SK-N-SH (cell line): Measurements from ENCODE around the gene TSSK3. TPM values are rescaled to one million over a fixed set of nuclear protein-coding genes. Genes with fewer than 3 reads are reported as not detected.

Source experiments
- CTCF ChIA-PET: fragments of 300-600, 350-600 bp; formaldehyde crosslinking; extraction: SDS; loops from one replicate; lab custom pipeline; 2021; lab: Yijun Ruan, JAX
- POLR2A ChIA-PET: fragments of 350-600 bp; sonication (Branson Sonifier 250); formaldehyde crosslinking; extraction: SDS; loops from one replicate; lab custom pipeline; 2020; ENCODE audit warnings: antibody characterized with exemption, inconsistent platforms; lab: Yijun Ruan, JAX
- DNase-seq: peaks from one replicate; pipeline ENCODE4 v3.0.0; 2012
- H2AFZ ChIP-seq: fragments of 200-600 bp; sonication (generic); 2 replicates; pipeline ENCODE4 v1.8.1; 2016; ENCODE audit warnings: antibody characterized with exemption, mild to moderate bottlenecking, low read depth
- H3F3A ChIP-seq: fragments of 200-600 bp; sonication (generic); replicated peaks from 2 replicates; pipeline ENCODE3; 2016; ENCODE audit warnings: antibody characterized with exemption, mild to moderate bottlenecking; ENCODE audit not compliant: insufficient read depth
- H3K27ac ChIP-seq, 2 experiments: fragments of 200-500 bp in 1 of 2; fragments of 200-600 bp in 1 of 2; sonication (Bioruptor generic) in 1 of 2; sonication (generic), shearing (Covaris generic) in 1 of 2; 2 replicates each; pipeline versions ENCODE4 v1.5.1 to v1.6.1; 2014 to 2016; ENCODE audit warnings: low read depth in 2 of 2, inconsistent platforms in 1 of 2, low read length in 1 of 2, mild to moderate bottlenecking in 1 of 2, mixed read lengths in 1 of 2
- H3K27me3 ChIP-seq: fragments of 200-600 bp; sonication (generic), shearing (Covaris generic); 2 replicates; pipeline ENCODE4 v1.6.1; 2016; ENCODE audit warnings: mixed run types; ENCODE audit not compliant: insufficient read depth
- H3K36me3 ChIP-seq, 2 experiments: fragments of 200-500 bp in 1 of 2; fragments of 200-600 bp in 1 of 2; sonication (Bioruptor generic) in 1 of 2; sonication (generic) in 1 of 2; replicated peaks in 1 of 2; 2 replicates each; pipeline versions ENCODE3 to v1.5.1; 2014 to 2016; ENCODE audit warnings: low read length in 1 of 2, mild to moderate bottlenecking in 1 of 2; ENCODE audit not compliant: insufficient read depth in 2 of 2, control insufficient read depth in 1 of 2
- H3K4me1 ChIP-seq, 2 experiments: fragments of 200-500 bp in 1 of 2; fragments of 200-600 bp in 1 of 2; sonication (Bioruptor generic) in 1 of 2; sonication (generic), shearing (Covaris generic) in 1 of 2; 2 replicates each; pipeline versions ENCODE4 v1.5.1 to v1.6.1; 2014 to 2016; ENCODE audit warnings: low read depth in 1 of 2, low read length in 1 of 2, mixed run types in 1 of 2; ENCODE audit not compliant: insufficient read depth in 2 of 2, control insufficient read depth in 1 of 2
- H3K4me2 ChIP-seq: fragments of 200-600 bp; sonication (generic), shearing (Covaris generic); 2 replicates; pipeline ENCODE4 v1.6.1; 2017; ENCODE audit warnings: mixed run types
- H3K4me3 ChIP-seq, 2 experiments: fragments of 200-500 bp in 1 of 2; fragments of 200-600 bp in 1 of 2; sonication (Bioruptor generic) in 1 of 2; sonication (generic), shearing (Covaris generic) in 1 of 2; 2 replicates each; pipeline versions ENCODE4 v1.5.1 to v1.8.1; 2014 to 2016; ENCODE audit warnings: low read depth in 2 of 2, inconsistent platforms in 1 of 2, low read length in 1 of 2, mild to moderate bottlenecking in 1 of 2, mixed read lengths in 1 of 2, moderate library complexity in 1 of 2
- H3K79me2 ChIP-seq: fragments of 200-600 bp; sonication (generic); 2 replicates; pipeline ENCODE4 v1.8.1; 2017; ENCODE audit warnings: mild to moderate bottlenecking; ENCODE audit not compliant: insufficient read depth
- H3K9ac ChIP-seq: fragments of 200-600 bp; sonication (generic); 2 replicates; pipeline ENCODE4 v1.6.1; 2017; ENCODE audit warnings: mixed run types
- H3K9me2 ChIP-seq: fragments of 200-600 bp; sonication (generic); 2 replicates; pipeline ENCODE4 v1.6.1; 2017; ENCODE audit warnings: mixed run types
- H3K9me3 ChIP-seq: fragments of 200-600 bp; sonication (generic); 2 replicates; pipeline ENCODE4 v1.6.1; 2017; ENCODE audit warnings: mixed run types, mild to moderate bottlenecking, moderate library complexity
- H4K20me1 ChIP-seq: fragments of 200-600 bp; sonication (generic); 2 replicates; pipeline ENCODE4 v1.6.1; 2017; ENCODE audit warnings: mild to moderate bottlenecking, mixed run types; ENCODE audit not compliant: insufficient read depth
- CHD2 ChIP-seq: fragments of 150-350 bp; IDR thresholded peaks from 2 replicates; pipeline ENCODE4 v1.6.1; 2018; ENCODE audit warnings: low read length; ENCODE audit not compliant: partially characterized antibody
- CTCF ChIP-seq: fragments of 200-600 bp; sonication (generic); IDR thresholded peaks from 2 replicates; pipeline ENCODE4 v1.6.1; 2017; ENCODE audit warnings: antibody characterized with exemption, mild to moderate bottlenecking, moderate library complexity
- ELF1 ChIP-seq: IDR thresholded peaks from 2 replicates; pipeline ENCODE4 v1.4.0; 2012
- FOXJ3 ChIP-seq: sonication (generic); formaldehyde crosslinking; IDR thresholded peaks from 2 replicates; pipeline ENCODE4 v1.5.1; 2020; ENCODE audit warnings: mild to moderate bottlenecking, missing genetic modification reagents
- GABPA ChIP-seq: IDR thresholded peaks from 2 replicates; pipeline ENCODE4 v1.4.0; 2012; ENCODE audit warnings: low read depth, mild to moderate bottlenecking
- GATA2 ChIP-seq: sonication (generic); formaldehyde crosslinking; IDR thresholded peaks from 2 replicates; pipeline ENCODE4 v1.5.0; 2020; ENCODE audit warnings: mild to moderate bottlenecking, missing genetic modification reagents
- JUND ChIP-seq: IDR thresholded peaks from 2 replicates; pipeline ENCODE4 v1.4.0; 2012
- MAX ChIP-seq: IDR thresholded peaks from 2 replicates; pipeline ENCODE4 v1.4.0; 2012; ENCODE audit warnings: low read depth
- MEF2A ChIP-seq: IDR thresholded peaks from 2 replicates; pipeline ENCODE4 v1.4.0; 2012; ENCODE audit warnings: low read depth, borderline replicate concordance
- NFIC ChIP-seq: IDR thresholded peaks from 2 replicates; pipeline ENCODE4 v1.4.0; 2012; ENCODE audit warnings: borderline replicate concordance
- NRF1 ChIP-seq: IDR thresholded peaks from 2 replicates; pipeline ENCODE4 v1.6.1; 2012; ENCODE audit warnings: low read depth, mild to moderate bottlenecking, low read length
- POLR2AphosphoS5 ChIP-seq: IDR thresholded peaks from 2 replicates; pipeline ENCODE4 v1.6.1; 2012; ENCODE audit warnings: low read depth, low read length
- RFX5 ChIP-seq: IDR thresholded peaks from 2 replicates; pipeline ENCODE4 v1.6.1; 2012; ENCODE audit warnings: mild to moderate bottlenecking, improper control_type of control experiment, low read length
- RXRA ChIP-seq: IDR thresholded peaks from 2 replicates; pipeline ENCODE4 v1.4.0; 2012; ENCODE audit warnings: low read depth, mild to moderate bottlenecking, borderline replicate concordance
- SIN3A ChIP-seq: IDR thresholded peaks from 2 replicates; pipeline ENCODE4 v1.6.1; 2012; ENCODE audit warnings: low read depth, mild to moderate bottlenecking, low read length, moderate library complexity, borderline replicate concordance
- SMC3 ChIP-seq: IDR thresholded peaks from 2 replicates; pipeline ENCODE4 v1.6.1; 2012; ENCODE audit warnings: low read depth, low read length, improper control_type of control experiment
- TAF1 ChIP-seq: IDR thresholded peaks from 2 replicates; pipeline ENCODE4 v1.6.1; 2012; ENCODE audit warnings: low read depth, mild to moderate bottlenecking, low read length, moderate library complexity, borderline replicate concordance
- TCF12 ChIP-seq: IDR thresholded peaks from 2 replicates; pipeline ENCODE4 v1.4.0; 2012
- ZBTB33 ChIP-seq: IDR thresholded peaks from 2 replicates; pipeline ENCODE4 v1.4.0; 2012; ENCODE audit warnings: low read depth, borderline replicate concordance
- WGBS: methylation state at CpG from one replicate; pipeline ENCODE4 v1.1.6; 2017; ENCODE audit warnings: low lambda C conversion rate; 5-methylcytosine and 5-hydroxymethylcytosine counted together
- polyA plus RNA-seq, 3 experiments: library from polyadenylated mRNA; depleted of rRNA; stranded (reverse); fragments of >200 nt; gene quantifications; 2 replicates each; pipeline ENCODE4 v1.2.3, GENCODE V29; 2012

TSSK3 gene
- polyA plus RNA-seq, 1 of the 3 experiments (the other 2 are of a cell fraction), result 0.28 TPM

- H3K4me2 ChIP-seq, result no peak overlapping the region
- H3F3A ChIP-seq, result peaks cover 8% of the 10 kb centered on the region
- H3K27me3 ChIP-seq, result no peaks in the 10 kb centered on the region
- no peak overlapping the region for H3K27ac ChIP-seq
- H4K20me1 ChIP-seq, result no peaks in the 10 kb centered on the region
- H3K9me2 ChIP-seq, result no peaks in the 10 kb centered on the region
- no peak for DNase-seq
- ChIA-PET CTCF (no interaction called here), POLR2A (interaction anchor here (0.6 to 1.5 kb wide), 2 partner anchors 17 to 19 kb away, joined by 3 to 5 read pairs; no protein-coding TSS in a partner anchor)
- no peaks in the 10 kb centered on the region for H3K79me2 ChIP-seq
- WGBS, result 93% methylated on average over 3 of the region's 3 CpGs
- no peak overlapping the region for H3K9ac ChIP-seq
- H2AFZ ChIP-seq, result no peak overlapping the region
- no peaks in the 10 kb centered on the region for H3K9me3 ChIP-seq
- peaks cover 0 to 12% of the 10 kb centered on the region in 2 experiments for H3K36me3 ChIP-seq
- H3K4me1 ChIP-seq, result no peaks in the 10 kb centered on the region; a peak in 1 of 4 replicates
- TF ChIP-seq NFIC (no peak), GABPA (no peak), SMC3 (no peak), JUND (no peak), RFX5 (no peak), CHD2 (no peak), MEF2A (no peak), RXRA (no peak), TCF12 (no peak), NRF1 (no peak), ELF1 (no peak), POLR2AphosphoS5 (no peak), MAX (no peak), ZBTB33 (no peak), TAF1 (no peak), GATA2 (CRISPR knock-in tag) (no peak), SIN3A (no peak), CTCF (no peak), FOXJ3 (CRISPR knock-in tag) (no peak)
- no peak overlapping the region for H3K4me3 ChIP-seq
Measured at GRCh38 chr1:32358435-32358834, 3.9 kb upstream of the TSSK3 start.
